B cell (primary cell): Measurements from ENCODE around the gene IFNL3.

Source experiments
- CTCF ChIP-seq: fragments of 200-600 bp; IDR thresholded peaks from one replicate; pipeline ENCODE4 v1.8.0; 2022; ENCODE audit warnings: antibody characterized with exemption, mild to moderate bottlenecking
- EZH2 ChIP-seq: IDR thresholded peaks from 2 replicates; pipeline ENCODE4 v1.6.1; 2012; ENCODE audit warnings: borderline replicate concordance, low read depth, mild to moderate bottlenecking, moderate library complexity, low read length; ENCODE audit not compliant: insufficient read depth, poor library complexity, severe bottlenecking

GRCh38 chr19:39270036-39270871, 25.4 kb upstream of the IFNL3 start:
- TF ChIP-seq CTCF (no peak), EZH2 (no peak)
